GM23338 (cell line): ENCODE results near the gene DAB1. TPM values are rescaled to one million over a fixed set of nuclear protein-coding genes. Genes with fewer than 3 reads are reported as not detected.

Source experiments
- ATAC-seq: fragments of 200-7000 bp; cut with Tn5 transposase; 3 replicates; pipeline ENCODE4 v1.9.1; 2020
- DNase-seq: peaks from one replicate; pipeline ENCODE4 v3.0.0-alpha.2; 2015; ENCODE audit warnings: low spot score
- H2AFZ ChIP-seq: fragments of 200-600 bp; sonication (generic); 2 replicates; pipeline ENCODE4 v1.8.0; 2016; ENCODE audit warnings: antibody characterized with exemption, mild to moderate bottlenecking, moderate library complexity
- H3F3A ChIP-seq: fragments of 200-600 bp; sonication (generic); replicated peaks from 2 replicates; pipeline ENCODE4 v1.8.0; 2017; ENCODE audit warnings: antibody characterized with exemption, mixed run types, low read depth
- H3K27ac ChIP-seq: fragments of 200-600 bp; sonication (generic); 2 replicates; pipeline ENCODE4 v1.6.1; 2016; ENCODE audit warnings: low read depth
- H3K27me3 ChIP-seq: fragments of 200-600 bp; sonication (generic); 2 replicates; pipeline ENCODE4 v1.8.0; 2016; ENCODE audit warnings: mild to moderate bottlenecking, mixed run types, moderate library complexity; ENCODE audit not compliant: insufficient read depth
- H3K36me3 ChIP-seq: fragments of 200-600 bp; sonication (generic); 2 replicates; pipeline ENCODE4 v1.8.0; 2016; ENCODE audit warnings: mild to moderate bottlenecking; ENCODE audit not compliant: insufficient read depth
- H3K4me1 ChIP-seq: fragments of 200-600 bp; sonication (generic); 2 replicates; pipeline ENCODE4 v1.8.0; 2016; ENCODE audit warnings: mild to moderate bottlenecking, moderate library complexity; ENCODE audit not compliant: insufficient read depth
- H3K4me2 ChIP-seq: fragments of 200-600 bp; sonication (generic); 2 replicates; pipeline ENCODE4 v1.7.1; 2017; ENCODE audit warnings: mixed run types
- H3K4me3 ChIP-seq: fragments of 200-600 bp; sonication (generic); 2 replicates; pipeline ENCODE4 v1.6.1; 2016; ENCODE audit warnings: mixed run types
- H3K79me2 ChIP-seq: fragments of 200-600 bp; sonication (generic); replicated peaks from 2 replicates; pipeline ENCODE4 v1.8.0; 2017; ENCODE audit warnings: mild to moderate bottlenecking; ENCODE audit not compliant: insufficient read depth
- H3K9me2 ChIP-seq: fragments of 200-600 bp; sonication (generic); 2 replicates; pipeline ENCODE4 v1.8.0; 2017; ENCODE audit not compliant: insufficient read depth
- H4K20me1 ChIP-seq: fragments of 200-600 bp; sonication (generic); replicated peaks from 2 replicates; pipeline ENCODE4 v1.8.0; 2017; ENCODE audit warnings: mild to moderate bottlenecking; ENCODE audit not compliant: insufficient read depth
- H3K27ac Mint-ChIP-seq: 2 replicates; pipeline ENCODE4 v1.8.0; 2020; ENCODE audit warnings: inconsistent platforms, mild to moderate bottlenecking, moderate library complexity, mixed read lengths
- H3K27me3 Mint-ChIP-seq: 3 replicates; pipeline ENCODE4 v1.8.0; 2022; ENCODE audit warnings: low read depth, mild to moderate bottlenecking, moderate library complexity, mixed read lengths, inconsistent platforms; ENCODE audit not compliant: insufficient read depth, poor library complexity
- H3K36me3 Mint-ChIP-seq: 3 replicates; pipeline ENCODE4 v1.8.0; 2021; ENCODE audit warnings: low read depth, mild to moderate bottlenecking, inconsistent platforms, moderate library complexity, mixed read lengths
- H3K4me1 Mint-ChIP-seq: 3 replicates; pipeline ENCODE4 v1.8.0; 2020; ENCODE audit warnings: mild to moderate bottlenecking, inconsistent platforms, mixed read lengths
- H3K4me3 Mint-ChIP-seq: 3 replicates; pipeline ENCODE4 v1.8.0; 2021; ENCODE audit warnings: moderate library complexity, mild to moderate bottlenecking, inconsistent platforms, mixed read lengths
- H3K9me3 Mint-ChIP-seq: 3 replicates; pipeline ENCODE4 v1.8.0; 2020; ENCODE audit warnings: moderate library complexity, mild to moderate bottlenecking, inconsistent platforms, mixed read lengths
- CREB1 ChIP-seq: fragments of 250-450 bp; sonication (Bioruptor Pico); IDR thresholded peaks from 2 replicates; pipeline ENCODE4 v1.5.0; 2020; ENCODE audit warnings: low read depth, mild to moderate bottlenecking, moderate library complexity
- EZH2 ChIP-seq: fragments of 200-600 bp; sonication (generic); IDR thresholded peaks from one replicate; pipeline ENCODE4 v1.8.0; 2017; ENCODE audit warnings: antibody characterized with exemption, mild to moderate bottlenecking, low read depth; ENCODE audit not compliant: unreplicated experiment
- EZH2phosphoT487 ChIP-seq: fragments of 200-600 bp; sonication (generic); IDR thresholded peaks from one replicate; pipeline ENCODE4 v1.8.1; 2018; ENCODE audit warnings: antibody characterized with exemption; ENCODE audit not compliant: unreplicated experiment
- JUNB ChIP-seq: IDR thresholded peaks from one replicate; pipeline ENCODE4 v1.6.1; 2016; ENCODE audit warnings: antibody characterized with exemption; ENCODE audit not compliant: unreplicated experiment
- NANOG ChIP-seq: IDR thresholded peaks from 2 replicates; pipeline ENCODE4 v1.6.1; 2016; ENCODE audit warnings: antibody characterized with exemption, borderline replicate concordance
- POLR2AphosphoS5 ChIP-seq: IDR thresholded peaks from 2 replicates; pipeline ENCODE4 v1.6.1; 2016; ENCODE audit warnings: antibody characterized with exemption, low read depth
- STAT1 ChIP-seq: IDR thresholded peaks from one replicate; pipeline ENCODE4 v1.6.1; 2016; ENCODE audit warnings: antibody characterized with exemption; ENCODE audit not compliant: unreplicated experiment
- polyA plus RNA-seq: library from polyadenylated mRNA; unstranded; fragments of >200 nt; fragmentation: Nextera tagmentation; extraction: Ambion mirVana; gene quantifications from 2 replicates; pipeline ENCODE4 v1.2.1, GENCODE V29; 2016
- total RNA-seq: library from RNA; depleted of rRNA; stranded (reverse); fragments of >200 nt; shearing (Covaris generic); gene quantifications from 2 replicates; pipeline ENCODE4 v1.2.3, GENCODE V29; 2014
- TF ChIP-seq, protein P1 (sequence below): IDR thresholded peaks from one replicate; pipeline ENCODE4 v1.6.1; 2018; ENCODE audit warnings: antibody characterized with exemption; ENCODE audit not compliant: unreplicated experiment
- TF ChIP-seq, protein P2 (sequence below): IDR thresholded peaks from 2 replicates; pipeline ENCODE4 v1.6.1; 2016; ENCODE audit warnings: antibody characterized with exemption
- TF ChIP-seq, protein P3 (sequence below), 2 experiments: fragments of 200-600 bp in 1 of 2; sonication (generic) in 1 of 2; conservative IDR thresholded peaks; 2 replicates each; pipeline versions ENCODE4 v1.5.1 to v1.6.1; 2016 to 2017; ENCODE audit warnings: antibody characterized with exemption in 2 of 2, low read depth in 2 of 2, mild to moderate bottlenecking in 2 of 2, moderate library complexity in 1 of 2

DAB1 gene
- total and polyA plus RNA-seq, 2 experiments from 2014 or later: 12.8 to 14.5 TPM

DNA sequence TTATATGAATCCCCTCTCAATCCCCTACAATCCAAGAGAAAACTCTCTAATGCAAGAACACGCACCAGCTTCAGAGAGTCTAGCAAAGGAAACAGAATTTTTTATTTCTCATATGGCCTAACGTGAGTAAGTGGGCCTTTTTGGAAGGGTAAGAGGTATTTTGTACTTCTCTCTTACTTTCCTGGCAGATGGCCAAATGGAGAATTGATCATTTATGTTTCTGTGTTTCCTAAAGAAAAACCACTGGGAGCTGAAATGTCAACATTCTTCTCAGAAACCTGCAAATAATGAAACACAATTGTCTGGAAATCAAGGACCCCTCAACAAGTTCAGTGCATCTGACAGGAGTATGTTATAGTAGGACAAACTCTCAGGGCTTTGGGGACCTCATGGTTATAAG lies 281.7 kb downstream of the DAB1 start:
- ATAC-seq: no peak

DNA sequence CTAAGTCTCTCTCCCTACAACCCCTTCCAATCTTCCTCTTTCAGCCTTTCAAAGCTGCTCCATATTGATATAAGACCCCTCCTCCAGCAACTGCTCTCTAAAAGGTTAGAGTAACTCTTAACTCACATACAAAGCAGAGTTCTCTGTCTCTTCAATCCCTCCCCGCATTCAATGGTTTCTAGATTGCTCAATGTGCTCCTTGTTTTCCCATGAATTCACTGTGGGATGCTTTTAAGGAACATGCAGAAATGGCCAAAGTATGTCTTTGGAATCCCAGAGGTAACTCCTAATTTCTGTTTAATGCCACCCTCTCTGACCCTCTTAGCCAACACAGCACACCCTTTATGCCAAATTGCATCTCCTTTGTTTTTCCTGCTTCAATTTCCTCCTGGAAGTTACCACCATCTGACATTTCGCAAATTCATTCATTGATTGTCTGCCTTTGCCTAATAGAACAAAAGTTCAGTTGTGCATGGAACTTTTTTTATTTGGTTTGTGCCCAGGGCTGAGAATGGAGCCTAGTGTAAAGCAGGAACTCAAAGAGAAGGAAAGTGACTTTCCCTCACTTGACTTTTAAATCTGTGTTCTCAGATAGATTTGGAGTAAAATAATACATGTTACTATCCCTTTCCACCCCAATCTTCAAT lies 285.3 kb downstream of the DAB1 start:
- H3K36me3 Mint-ChIP-seq: no peaks in the 10 kb centered on the region
- TF ChIP-seq STAT1 (no peak), EZH2 (no peak), CREB1 (CRISPR knock-in tag) (no peak), JUNB (no peak), NANOG (no peak), EZH2phosphoT487 (no peak)
- TF ChIP-seq, protein P1, sequence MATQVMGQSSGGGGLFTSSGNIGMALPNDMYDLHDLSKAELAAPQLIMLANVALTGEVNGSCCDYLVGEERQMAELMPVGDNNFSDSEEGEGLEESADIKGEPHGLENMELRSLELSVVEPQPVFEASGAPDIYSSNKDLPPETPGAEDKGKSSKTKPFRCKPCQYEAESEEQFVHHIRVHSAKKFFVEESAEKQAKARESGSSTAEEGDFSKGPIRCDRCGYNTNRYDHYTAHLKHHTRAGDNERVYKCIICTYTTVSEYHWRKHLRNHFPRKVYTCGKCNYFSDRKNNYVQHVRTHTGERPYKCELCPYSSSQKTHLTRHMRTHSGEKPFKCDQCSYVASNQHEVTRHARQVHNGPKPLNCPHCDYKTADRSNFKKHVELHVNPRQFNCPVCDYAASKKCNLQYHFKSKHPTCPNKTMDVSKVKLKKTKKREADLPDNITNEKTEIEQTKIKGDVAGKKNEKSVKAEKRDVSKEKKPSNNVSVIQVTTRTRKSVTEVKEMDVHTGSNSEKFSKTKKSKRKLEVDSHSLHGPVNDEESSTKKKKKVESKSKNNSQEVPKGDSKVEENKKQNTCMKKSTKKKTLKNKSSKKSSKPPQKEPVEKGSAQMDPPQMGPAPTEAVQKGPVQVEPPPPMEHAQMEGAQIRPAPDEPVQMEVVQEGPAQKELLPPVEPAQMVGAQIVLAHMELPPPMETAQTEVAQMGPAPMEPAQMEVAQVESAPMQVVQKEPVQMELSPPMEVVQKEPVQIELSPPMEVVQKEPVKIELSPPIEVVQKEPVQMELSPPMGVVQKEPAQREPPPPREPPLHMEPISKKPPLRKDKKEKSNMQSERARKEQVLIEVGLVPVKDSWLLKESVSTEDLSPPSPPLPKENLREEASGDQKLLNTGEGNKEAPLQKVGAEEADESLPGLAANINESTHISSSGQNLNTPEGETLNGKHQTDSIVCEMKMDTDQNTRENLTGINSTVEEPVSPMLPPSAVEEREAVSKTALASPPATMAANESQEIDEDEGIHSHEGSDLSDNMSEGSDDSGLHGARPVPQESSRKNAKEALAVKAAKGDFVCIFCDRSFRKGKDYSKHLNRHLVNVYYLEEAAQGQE: no peak
- TF ChIP-seq, protein P2, sequence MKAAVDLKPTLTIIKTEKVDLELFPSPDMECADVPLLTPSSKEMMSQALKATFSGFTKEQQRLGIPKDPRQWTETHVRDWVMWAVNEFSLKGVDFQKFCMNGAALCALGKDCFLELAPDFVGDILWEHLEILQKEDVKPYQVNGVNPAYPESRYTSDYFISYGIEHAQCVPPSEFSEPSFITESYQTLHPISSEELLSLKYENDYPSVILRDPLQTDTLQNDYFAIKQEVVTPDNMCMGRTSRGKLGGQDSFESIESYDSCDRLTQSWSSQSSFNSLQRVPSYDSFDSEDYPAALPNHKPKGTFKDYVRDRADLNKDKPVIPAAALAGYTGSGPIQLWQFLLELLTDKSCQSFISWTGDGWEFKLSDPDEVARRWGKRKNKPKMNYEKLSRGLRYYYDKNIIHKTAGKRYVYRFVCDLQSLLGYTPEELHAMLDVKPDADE: no peak
- TF ChIP-seq, protein P3, sequence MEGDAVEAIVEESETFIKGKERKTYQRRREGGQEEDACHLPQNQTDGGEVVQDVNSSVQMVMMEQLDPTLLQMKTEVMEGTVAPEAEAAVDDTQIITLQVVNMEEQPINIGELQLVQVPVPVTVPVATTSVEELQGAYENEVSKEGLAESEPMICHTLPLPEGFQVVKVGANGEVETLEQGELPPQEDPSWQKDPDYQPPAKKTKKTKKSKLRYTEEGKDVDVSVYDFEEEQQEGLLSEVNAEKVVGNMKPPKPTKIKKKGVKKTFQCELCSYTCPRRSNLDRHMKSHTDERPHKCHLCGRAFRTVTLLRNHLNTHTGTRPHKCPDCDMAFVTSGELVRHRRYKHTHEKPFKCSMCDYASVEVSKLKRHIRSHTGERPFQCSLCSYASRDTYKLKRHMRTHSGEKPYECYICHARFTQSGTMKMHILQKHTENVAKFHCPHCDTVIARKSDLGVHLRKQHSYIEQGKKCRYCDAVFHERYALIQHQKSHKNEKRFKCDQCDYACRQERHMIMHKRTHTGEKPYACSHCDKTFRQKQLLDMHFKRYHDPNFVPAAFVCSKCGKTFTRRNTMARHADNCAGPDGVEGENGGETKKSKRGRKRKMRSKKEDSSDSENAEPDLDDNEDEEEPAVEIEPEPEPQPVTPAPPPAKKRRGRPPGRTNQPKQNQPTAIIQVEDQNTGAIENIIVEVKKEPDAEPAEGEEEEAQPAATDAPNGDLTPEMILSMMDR (conservative IDR thresholded peaks at IDR 0.05; ENCODE audit: low read depth in 2 of 2): no peak

More for the DNA sequence above, 281.7 kb downstream of the DAB1 start:
- no peaks in the 10 kb centered on the region for H3K36me3 ChIP-seq
- Mint-ChIP-seq H3K36me3 (no peaks in the 10 kb centered on the region), H3K9me3 (no peaks in the 10 kb centered on the region), H3K4me1 (peaks cover 5% of the 10 kb centered on the region), H3K27me3 (peaks cover 3% of the 10 kb centered on the region), H3K4me3 (no peak overlapping the region), H3K27ac (no peak overlapping the region)
- DNase-seq: no peak
- no peak overlapping the region for H3K4me3 ChIP-seq
- TF ChIP-seq, protein P2: no peak
- TF ChIP-seq POLR2AphosphoS5 (no peak), EZH2phosphoT487 (no peak)
- H3K9me2 ChIP-seq: 0 out of 2 replicates have a peak, but pooled peaks cover 3% of the 10 kb centered on the region
- no peak overlapping the region for H2AFZ ChIP-seq
- no peaks in the 10 kb centered on the region for H3K27me3 ChIP-seq
- no peaks in the 10 kb centered on the region for H3F3A ChIP-seq
- H3K79me2 ChIP-seq: no peaks in the 10 kb centered on the region
- H3K27ac ChIP-seq: no peak overlapping the region
- H3K4me1 ChIP-seq: no peaks in the 10 kb centered on the region
- no peaks in the 10 kb centered on the region for H4K20me1 ChIP-seq
- H3K4me2 ChIP-seq: no peak overlapping the region

More for the DNA sequence above, 285.3 kb downstream of the DAB1 start:
- ATAC-seq (no peak), DNase-seq (no peak)
- Histone ChIP-seq H3K9me2 (0 out of 2 replicates have a peak, but pooled peaks cover 3% of the 10 kb centered on the region), H3K79me2 (no peaks in the 10 kb centered on the region), H3K36me3 (no peaks in the 10 kb centered on the region), H4K20me1 (no peaks in the 10 kb centered on the region), H3K27ac (no peak overlapping the region), H3K27me3 (no peaks in the 10 kb centered on the region), H2AFZ (no peak overlapping the region), H3K4me3 (no peak overlapping the region), H3F3A (no peaks in the 10 kb centered on the region), H3K4me1 (no peaks in the 10 kb centered on the region), H3K4me2 (no peak overlapping the region)
- Mint-ChIP-seq H3K9me3 (no peaks in the 10 kb centered on the region), H3K27me3 (no peaks in the 10 kb centered on the region), H3K4me1 (peaks cover 5% of the 10 kb centered on the region), H3K4me3 (no peak overlapping the region), H3K27ac (no peak overlapping the region)
